ENCODE measurements around the gene PLA2G2F.

- TF ChIP-seq BHLHE40 (IDR thresholded peaks at IDR 0.05; ENCODE audit: borderline replicate concordance) (no peak), SUZ12 (IDR thresholded peaks at IDR 0.05) (no peak), SP1 (IDR thresholded peaks at IDR 0.05) (no peak), ARNT (IDR thresholded peaks at IDR 0.05) (no peak), L3MBTL2 (conservative IDR thresholded peaks at IDR 0.05) (no peak), HDGF (IDR thresholded peaks at IDR 0.05; ENCODE audit: borderline replicate concordance) (no peak), NFRKB (IDR thresholded peaks at IDR 0.05) (no peak), TARDBP (IDR thresholded peaks at IDR 0.05) (no peak)
Measured at GRCh38 chr1:20095564-20096434, 43.3 kb upstream of the PLA2G2F start.

Data from HEK293T (cell line).